ENCODE measurements around the gene DDX39B. TPM values are rescaled to one million over a fixed set of nuclear protein-coding genes. Genes with fewer than 3 reads are reported as not detected.
A peak's percentile ranks its signal among the peaks of the same experiment; 100 is the strongest.

DDX39B gene
- total RNA-seq, 1 donor = 240 TPM

GRCh38 chr6:31485055-31485454, 56.7 kb downstream of the DDX39B start:
- H3K4me1 ChIP-seq (ENCODE audit: insufficient read depth, low read length) = peaks cover 10% of the 10 kb centered on the region
- H3K27ac ChIP-seq (ENCODE audit: low read depth, low read length) = no peak overlapping the region
- no peak for TF ChIP-seq CTCF (IDR thresholded peaks at IDR 0.05; ENCODE audit: extremely low read depth, low read depth, low read length)
- no peaks in the 10 kb centered on the region for H3K36me3 ChIP-seq (ENCODE audit: insufficient read depth, low read length)
- H2AFZ ChIP-seq (ENCODE audit: low read length) = peak overlapping the region; percentile 63
- H3K4me3 ChIP-seq (ENCODE audit: insufficient read depth, low read length) = no peak overlapping the region
- peak overlapping the region; percentile 67 for H3K4me2 ChIP-seq (ENCODE audit: insufficient read depth, low read length)
- no peaks in the 10 kb centered on the region for H3K79me2 ChIP-seq (ENCODE audit: insufficient read depth, low read length)
- H3K9me3 ChIP-seq (ENCODE audit: low read depth, low read length) = no peaks in the 10 kb centered on the region
- H4K20me1 ChIP-seq (ENCODE audit: insufficient read depth, low read length) = no peaks in the 10 kb centered on the region
- no peaks in the 10 kb centered on the region for H3K27me3 ChIP-seq (ENCODE audit: insufficient read depth, low read length)
- DNase-seq (ENCODE audit: insufficient read length, low spot score, missing footprints) = no peak

- H3K4me1 ChIP-seq (ENCODE audit: insufficient read depth, low read length) = peaks cover 10% of the 10 kb centered on the region
- H3K9me3 ChIP-seq (ENCODE audit: low read depth, low read length) = no peaks in the 10 kb centered on the region
- no peaks in the 10 kb centered on the region for H4K20me1 ChIP-seq (ENCODE audit: insufficient read depth, low read length)
- H3K27me3 ChIP-seq (ENCODE audit: insufficient read depth, low read length) = peaks cover 10% of the 10 kb centered on the region
- no peak overlapping the region for H3K4me2 ChIP-seq (ENCODE audit: insufficient read depth, low read length)
- H3K27ac ChIP-seq (ENCODE audit: low read depth, low read length) = no peak overlapping the region
- no peaks in the 10 kb centered on the region for H3K36me3 ChIP-seq (ENCODE audit: insufficient read depth, low read length)
- H3K79me2 ChIP-seq (ENCODE audit: insufficient read depth, low read length) = no peaks in the 10 kb centered on the region
- H3K4me3 ChIP-seq (ENCODE audit: insufficient read depth, low read length) = no peak overlapping the region
- no peak for TF ChIP-seq CTCF (IDR thresholded peaks at IDR 0.05; ENCODE audit: extremely low read depth, low read depth, low read length)
- no peak for DNase-seq (ENCODE audit: insufficient read length, low spot score, missing footprints)
- H2AFZ ChIP-seq (ENCODE audit: low read length) = no peak overlapping the region
Measured at GRCh38 chr6:31483392-31483791, 58.4 kb downstream of the DDX39B start.

- no peak for TF ChIP-seq CTCF (IDR thresholded peaks at IDR 0.05; ENCODE audit: extremely low read depth, low read depth, low read length)
- H3K36me3 ChIP-seq (ENCODE audit: insufficient read depth, low read length) = no peaks in the 10 kb centered on the region
- H3K4me2 ChIP-seq (ENCODE audit: insufficient read depth, low read length) = no peak overlapping the region
- H2AFZ ChIP-seq (ENCODE audit: low read length) = no peak overlapping the region
- peaks cover 12% of the 10 kb centered on the region for H3K27me3 ChIP-seq (ENCODE audit: insufficient read depth, low read length)
- DNase-seq (ENCODE audit: insufficient read length, low spot score, missing footprints) = no peak
- no peaks in the 10 kb centered on the region for H3K9me3 ChIP-seq (ENCODE audit: low read depth, low read length)
- no peak overlapping the region for H3K4me3 ChIP-seq (ENCODE audit: insufficient read depth, low read length)
- no peaks in the 10 kb centered on the region for H3K79me2 ChIP-seq (ENCODE audit: insufficient read depth, low read length)
- no peaks in the 10 kb centered on the region for H4K20me1 ChIP-seq (ENCODE audit: insufficient read depth, low read length)
- peaks cover 10% of the 10 kb centered on the region for H3K4me1 ChIP-seq (ENCODE audit: insufficient read depth, low read length)
- no peak overlapping the region for H3K27ac ChIP-seq (ENCODE audit: low read depth, low read length)
Measured at GRCh38 chr6:31480574-31480973, 61.2 kb downstream of the DDX39B start.

Small RNA genes within 50 kb of the gene (small RNA-seq; reads per million reads assigned to genes)
- gene AL663061.1 = not detected
- gene RF00019 = not detected
- 410 reads per million, percentile 98 among the genes with 10 or more reads in this experiment for gene SNORD117
- not detected for gene SNORD84

Other genes with a start within 250 kb of the DDX39B start
- gene HLA-B, start 184.8 kb downstream of the DDX39B start, total RNA-seq = 455 and 510 TPM in 2 replicates
- gene MICA, start 138.4 kb downstream of the DDX39B start, total RNA-seq = 31.1 and 40.1 TPM in 2 replicates
- gene MICB, start 43.9 kb downstream of the DDX39B start, total RNA-seq = 12.7 and 14.1 TPM in 2 replicates
- not detected in 2 replicates for gene MCCD1, start 13.0 kb downstream of the DDX39B start, total RNA-seq
- gene ATP6V1G2, start 4.6 kb upstream of the DDX39B start, total RNA-seq = 2.2 and 2.9 TPM in 2 replicates
- 43.6 and 56.8 TPM in 2 replicates for gene NFKBIL1, start 5.6 kb upstream of the DDX39B start, total RNA-seq
- not detected in 2 replicates for gene LTA, start 30.3 kb upstream of the DDX39B start, total RNA-seq
- not detected in 2 replicates for gene TNF, start 33.6 kb upstream of the DDX39B start, total RNA-seq
- 0.29 TPM in 1 of 2 replicates, not detected in the other for gene LTB, start 40.4 kb upstream of the DDX39B start, total RNA-seq
- gene LST1, start 44.3 kb upstream of the DDX39B start, total RNA-seq = 0.29 TPM in 1 of 2 replicates, not detected in the other
- gene NCR3, start 51.0 kb upstream of the DDX39B start, total RNA-seq = not detected in 2 replicates
- 0.36 TPM in 1 of 2 replicates, not detected in the other for gene AIF1, start 73.2 kb upstream of the DDX39B start, total RNA-seq
- gene PRRC2A, start 78.7 kb upstream of the DDX39B start, total RNA-seq = 49.2 and 52.2 TPM in 2 replicates
- 175 and 183 TPM in 2 replicates for gene BAG6, start 110.7 kb upstream of the DDX39B start, total RNA-seq
- gene APOM, start 113.9 kb upstream of the DDX39B start, total RNA-seq = 1.1 and 1.2 TPM in 2 replicates
- gene C6orf47, start 118.8 kb upstream of the DDX39B start, total RNA-seq = 21.2 and 21.7 TPM in 2 replicates
- 22.1 and 23.9 TPM in 2 replicates for gene GPANK1, start 123.0 kb upstream of the DDX39B start, total RNA-seq
- 124 and 150 TPM in 2 replicates for gene CSNK2B, start 124.1 kb upstream of the DDX39B start, total RNA-seq
- gene LY6G5B, start 128.0 kb upstream of the DDX39B start, total RNA-seq = 4.1 and 5.4 TPM in 2 replicates
- 0.59 and 0.72 TPM in 2 replicates for gene LY6G5C, start 139.1 kb upstream of the DDX39B start, total RNA-seq
- 41.0 and 43.4 TPM in 2 replicates for gene ABHD16A, start 161.3 kb upstream of the DDX39B start, total RNA-seq
- gene LY6G6F, start 164.9 kb upstream of the DDX39B start, total RNA-seq = not detected in 2 replicates
- not detected in 2 replicates for gene LY6G6D, start 173.3 kb upstream of the DDX39B start, total RNA-seq
- not detected in 2 replicates for gene LY6G6C, start 179.7 kb upstream of the DDX39B start, total RNA-seq
- gene MPIG6B, start 181.4 kb upstream of the DDX39B start, total RNA-seq = not detected in 2 replicates
- 96.6 and 97.5 TPM in 2 replicates for gene DDAH2, start 187.3 kb upstream of the DDX39B start, total RNA-seq
- 502 and 581 TPM in 2 replicates for gene CLIC1, start 194.5 kb upstream of the DDX39B start, total RNA-seq
- 12.4 and 13.0 TPM in 2 replicates for gene MSH5, start 198.0 kb upstream of the DDX39B start, total RNA-seq
- gene SAPCD1, start 220.7 kb upstream of the DDX39B start, total RNA-seq = 0.59 and 1.4 TPM in 2 replicates
- gene VWA7, start 235.3 kb upstream of the DDX39B start, total RNA-seq = 0.29 and 0.36 TPM in 2 replicates